Panc1 (cell line): ENCODE measurements around the gene RIC3. TPM values are rescaled to one million over a fixed set of nuclear protein-coding genes. Genes with fewer than 3 reads are reported as not detected.

Experiments
- ATAC-seq: fragments of 200-7000 bp; cut with Tn5 transposase; 2 replicates; pipeline ENCODE4 v1.9.1; 2020; ENCODE audit warnings: mild to moderate bottlenecking, moderate library complexity
- BruUV-seq: library from RNA; stranded (reverse); fragments of 400-500 nt; replicated peaks from 2 replicates; lab custom pipeline; 2021; lab: Mats Ljungman, UMichigan
- CTCF ChIA-PET: fragments of 300-600 bp; sonication (Branson Sonifier 250); formaldehyde crosslinking; loops from one replicate; lab custom pipeline; 2022; ENCODE audit warnings: antibody characterized with exemption; lab: Charles Lee
- POLR2A ChIA-PET: fragments of 300-600 bp; sonication (Branson Sonifier 250); formaldehyde crosslinking; loops from one replicate; lab custom pipeline; 2022; ENCODE audit warnings: antibody characterized with exemption; lab: Charles Lee
- DNase-seq: peaks from one replicate; pipeline ENCODE4 v3.0.0-alpha.2; 2010; ENCODE audit warnings: low read depth, low spot score
- H3K27ac ChIP-seq: 2 replicates; pipeline ENCODE4 v1.5.1; 2011; ENCODE audit warnings: mild to moderate bottlenecking, low read length, inconsistent platforms
- H3K27me3 ChIP-seq: fragments of 200-500 bp; sonication (Bioruptor generic); 2 replicates; pipeline ENCODE4 v1.6.0; 2014; ENCODE audit warnings: low read length, inconsistent platforms; ENCODE audit not compliant: control insufficient read depth, insufficient read depth
- H3K36me3 ChIP-seq: fragments of 200-500 bp; sonication (Bioruptor generic); 2 replicates; pipeline ENCODE4 v1.5.1; 2014; ENCODE audit warnings: inconsistent platforms, mild to moderate bottlenecking, low read length, moderate library complexity; ENCODE audit not compliant: control insufficient read depth, insufficient read depth
- H3K4me1 ChIP-seq: 2 replicates; pipeline ENCODE4 v1.5.1; 2011; ENCODE audit warnings: inconsistent platforms, mild to moderate bottlenecking, low read length, moderate library complexity; ENCODE audit not compliant: control insufficient read depth, insufficient read depth
- H3K4me3 ChIP-seq, 2 experiments: 2 replicates each; pipeline ENCODE4 v1.5.1; 2011 to 2012; ENCODE audit warnings: low read depth in 2 of 2, low read length in 2 of 2, mild to moderate bottlenecking in 2 of 2, inconsistent platforms in 1 of 2, moderate library complexity in 1 of 2
- H3K9me3 ChIP-seq: fragments of 200-500 bp; sonication (Bioruptor generic); 2 replicates; pipeline ENCODE4 v1.5.1; 2014; ENCODE audit warnings: low read depth, mild to moderate bottlenecking, inconsistent platforms, low read length, moderate library complexity; ENCODE audit not compliant: control insufficient read depth, insufficient read depth
- POLR2AphosphoS5 ChIP-seq: IDR thresholded peaks from 2 replicates; pipeline ENCODE4 v1.6.1; 2012; ENCODE audit warnings: mild to moderate bottlenecking, low read depth, low read length, moderate library complexity
- SIN3A ChIP-seq: IDR thresholded peaks from 2 replicates; pipeline ENCODE4 v1.6.1; 2012; ENCODE audit warnings: low read depth, mild to moderate bottlenecking, low read length, moderate library complexity, borderline replicate concordance; ENCODE audit not compliant: insufficient read depth
- TCF7L2 ChIP-seq: IDR thresholded peaks from 2 replicates; pipeline ENCODE4 v1.6.1; 2011; ENCODE audit warnings: mild to moderate bottlenecking, low read depth, low read length, inconsistent platforms
- in situ Hi-C: cut with HindIII; loops from 2 replicates; pipeline ENCODE4 v1.10.0; 2016; ENCODE audit warnings: low sequenced_read_pairs, low pct_unique_long_range_greater_than_20kb
- intact Hi-C: fragments of 100-400 bp; cut with micrococcal nuclease; formaldehyde crosslinking; loops from one replicate; pipeline ENCODE4 v1.10.0; 2022; ENCODE audit not compliant: unreplicated experiment
- total RNA-seq: library from RNA; stranded (reverse); gene quantifications from one replicate; pipeline ENCODE4 v1.2.1, GENCODE V29; 2021; ENCODE audit not compliant: unreplicated experiment
- TF ChIP-seq, protein P1 (sequence below), 2 experiments: IDR thresholded peaks; 2 replicates each; pipeline ENCODE4 v1.6.1; 2011 to 2012; ENCODE audit warnings: low read depth in 2 of 2, control low read depth in 1 of 2, low read length in 1 of 2, mild to moderate bottlenecking in 1 of 2, moderate library complexity in 1 of 2; ENCODE audit not compliant: insufficient read depth in 1 of 2
- TF ChIP-seq, protein P2 (sequence below): fragments of 450-650 bp; IDR thresholded peaks from 2 replicates; pipeline ENCODE4 v1.5.1; 2017; ENCODE audit warnings: mild to moderate bottlenecking

RIC3 gene
- total RNA-seq, 1 experiment from 2014 or later = 4.2 TPM

DNA sequence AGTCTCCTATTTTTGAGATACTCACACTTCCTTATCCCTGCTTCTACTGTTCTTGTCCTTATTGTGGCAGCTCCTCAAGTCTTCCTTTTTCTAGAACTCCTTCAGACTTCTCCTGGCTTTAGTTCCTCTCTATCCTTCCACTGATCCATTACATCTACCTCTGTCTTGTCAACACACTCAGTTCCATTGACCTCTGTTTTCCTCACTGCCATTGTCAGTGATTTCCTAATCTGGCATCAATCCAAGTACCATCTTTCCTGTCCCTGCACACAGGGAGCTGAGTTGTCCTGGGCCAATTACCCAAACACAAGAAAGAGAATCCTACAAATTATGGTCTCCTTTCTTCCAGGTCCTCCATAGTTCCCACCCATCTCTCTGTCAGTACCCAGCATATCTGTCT lies 27.9 kb upstream of the RIC3 start:
- no TSS peak for BruUV-seq
- intact Hi-C loops = no loop called here
- in situ Hi-C loops = no loop called here
- H3K4me3 ChIP-seq = no peak overlapping the region
- TF ChIP-seq TCF7L2 (no peak), POLR2AphosphoS5 (no peak), SIN3A (no peak)
- TF ChIP-seq, protein P1, sequence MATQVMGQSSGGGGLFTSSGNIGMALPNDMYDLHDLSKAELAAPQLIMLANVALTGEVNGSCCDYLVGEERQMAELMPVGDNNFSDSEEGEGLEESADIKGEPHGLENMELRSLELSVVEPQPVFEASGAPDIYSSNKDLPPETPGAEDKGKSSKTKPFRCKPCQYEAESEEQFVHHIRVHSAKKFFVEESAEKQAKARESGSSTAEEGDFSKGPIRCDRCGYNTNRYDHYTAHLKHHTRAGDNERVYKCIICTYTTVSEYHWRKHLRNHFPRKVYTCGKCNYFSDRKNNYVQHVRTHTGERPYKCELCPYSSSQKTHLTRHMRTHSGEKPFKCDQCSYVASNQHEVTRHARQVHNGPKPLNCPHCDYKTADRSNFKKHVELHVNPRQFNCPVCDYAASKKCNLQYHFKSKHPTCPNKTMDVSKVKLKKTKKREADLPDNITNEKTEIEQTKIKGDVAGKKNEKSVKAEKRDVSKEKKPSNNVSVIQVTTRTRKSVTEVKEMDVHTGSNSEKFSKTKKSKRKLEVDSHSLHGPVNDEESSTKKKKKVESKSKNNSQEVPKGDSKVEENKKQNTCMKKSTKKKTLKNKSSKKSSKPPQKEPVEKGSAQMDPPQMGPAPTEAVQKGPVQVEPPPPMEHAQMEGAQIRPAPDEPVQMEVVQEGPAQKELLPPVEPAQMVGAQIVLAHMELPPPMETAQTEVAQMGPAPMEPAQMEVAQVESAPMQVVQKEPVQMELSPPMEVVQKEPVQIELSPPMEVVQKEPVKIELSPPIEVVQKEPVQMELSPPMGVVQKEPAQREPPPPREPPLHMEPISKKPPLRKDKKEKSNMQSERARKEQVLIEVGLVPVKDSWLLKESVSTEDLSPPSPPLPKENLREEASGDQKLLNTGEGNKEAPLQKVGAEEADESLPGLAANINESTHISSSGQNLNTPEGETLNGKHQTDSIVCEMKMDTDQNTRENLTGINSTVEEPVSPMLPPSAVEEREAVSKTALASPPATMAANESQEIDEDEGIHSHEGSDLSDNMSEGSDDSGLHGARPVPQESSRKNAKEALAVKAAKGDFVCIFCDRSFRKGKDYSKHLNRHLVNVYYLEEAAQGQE (IDR thresholded peaks at IDR 0.05; ENCODE audit: insufficient read depth in 1 of 2, low read depth in 2 of 2, low read length in 1 of 2) = no peak
- TF ChIP-seq, protein P2, sequence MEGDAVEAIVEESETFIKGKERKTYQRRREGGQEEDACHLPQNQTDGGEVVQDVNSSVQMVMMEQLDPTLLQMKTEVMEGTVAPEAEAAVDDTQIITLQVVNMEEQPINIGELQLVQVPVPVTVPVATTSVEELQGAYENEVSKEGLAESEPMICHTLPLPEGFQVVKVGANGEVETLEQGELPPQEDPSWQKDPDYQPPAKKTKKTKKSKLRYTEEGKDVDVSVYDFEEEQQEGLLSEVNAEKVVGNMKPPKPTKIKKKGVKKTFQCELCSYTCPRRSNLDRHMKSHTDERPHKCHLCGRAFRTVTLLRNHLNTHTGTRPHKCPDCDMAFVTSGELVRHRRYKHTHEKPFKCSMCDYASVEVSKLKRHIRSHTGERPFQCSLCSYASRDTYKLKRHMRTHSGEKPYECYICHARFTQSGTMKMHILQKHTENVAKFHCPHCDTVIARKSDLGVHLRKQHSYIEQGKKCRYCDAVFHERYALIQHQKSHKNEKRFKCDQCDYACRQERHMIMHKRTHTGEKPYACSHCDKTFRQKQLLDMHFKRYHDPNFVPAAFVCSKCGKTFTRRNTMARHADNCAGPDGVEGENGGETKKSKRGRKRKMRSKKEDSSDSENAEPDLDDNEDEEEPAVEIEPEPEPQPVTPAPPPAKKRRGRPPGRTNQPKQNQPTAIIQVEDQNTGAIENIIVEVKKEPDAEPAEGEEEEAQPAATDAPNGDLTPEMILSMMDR = no peak
- H3K9me3 ChIP-seq = no peaks in the 10 kb centered on the region
- no peak overlapping the region for H3K27ac ChIP-seq
- DNase-seq (no peak), ATAC-seq (no peak)
- POLR2A ChIA-PET = no interaction called here
- H3K36me3 ChIP-seq = no peaks in the 10 kb centered on the region
- no peaks in the 10 kb centered on the region for H3K4me1 ChIP-seq
- peaks cover 33% of the 10 kb centered on the region for H3K27me3 ChIP-seq
- CTCF ChIA-PET = interaction anchor here (0.6 kb wide), 1 partner anchor 340 kb away, joined by 9 read pairs; no protein-coding TSS in a partner anchor

DNA sequence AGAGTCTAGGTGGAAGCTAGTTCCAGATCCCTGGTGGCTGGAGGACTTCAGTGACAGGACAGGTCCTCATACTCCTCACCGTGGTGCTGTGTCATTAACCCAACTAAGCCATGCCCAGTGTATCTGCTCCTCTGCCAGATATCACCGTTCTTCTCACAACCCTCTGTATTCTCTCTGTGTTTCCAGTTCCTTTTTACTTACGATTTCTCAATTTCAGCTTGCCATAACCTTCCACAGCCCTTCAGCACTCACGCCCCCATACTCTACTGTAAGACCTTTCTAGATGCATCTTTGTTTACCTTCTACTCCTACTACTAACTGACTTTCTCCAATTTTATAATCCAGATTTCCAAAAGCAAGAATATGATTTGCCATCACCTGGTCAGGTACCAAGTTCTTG lies 26.1 kb upstream of the RIC3 start:
- no peak for TF ChIP-seq TCF7L2
- TF ChIP-seq, protein P1 (IDR thresholded peaks at IDR 0.05; ENCODE audit: insufficient read depth in 1 of 2, low read depth in 2 of 2, low read length in 1 of 2) = no peak
- TF ChIP-seq, protein P2 = no peak
- no peak for TF ChIP-seq SIN3A
- no peak for TF ChIP-seq POLR2AphosphoS5
- H3K9me3 ChIP-seq = no peaks in the 10 kb centered on the region
- no peak overlapping the region for H3K27ac ChIP-seq
- ChIA-PET CTCF (no interaction called here), POLR2A (no interaction called here)
- H3K36me3 ChIP-seq = no peaks in the 10 kb centered on the region
- no peaks in the 10 kb centered on the region for H3K4me1 ChIP-seq
- no peak overlapping the region for H3K4me3 ChIP-seq
- no TSS peak for BruUV-seq
- ATAC-seq (no peak), DNase-seq (no peak)
- in situ Hi-C loops (no loop called here), intact Hi-C loops (no loop called here)
- H3K27me3 ChIP-seq = peaks cover 28% of the 10 kb centered on the region
